Subcutaneous adipose tissue (tissue), 4 donors: Measurements from ENCODE around the gene SCGB1A1. TPM values are rescaled to one million over a fixed set of nuclear protein-coding genes. Genes with fewer than 3 reads are reported as not detected.

Experiments
- total RNA-seq, 4 donors: library from RNA; depleted of rRNA; stranded (reverse); fragments of >200 nt; gene quantifications; one replicate each; pipeline ENCODE4 v1.1.0, GENCODE V29; 2016
- TF ChIP-seq, protein P1 (sequence below): fragments of 450-650 bp; IDR thresholded peaks from one replicate; pipeline ENCODE4 v1.5.1; 2016; ENCODE audit warnings: low read depth, mild to moderate bottlenecking, control low read depth, antibody characterized with exemption, moderate library complexity

Gene SCGB1A1
- total RNA-seq, 4 donors from 2014 or later, result not detected

DNA sequence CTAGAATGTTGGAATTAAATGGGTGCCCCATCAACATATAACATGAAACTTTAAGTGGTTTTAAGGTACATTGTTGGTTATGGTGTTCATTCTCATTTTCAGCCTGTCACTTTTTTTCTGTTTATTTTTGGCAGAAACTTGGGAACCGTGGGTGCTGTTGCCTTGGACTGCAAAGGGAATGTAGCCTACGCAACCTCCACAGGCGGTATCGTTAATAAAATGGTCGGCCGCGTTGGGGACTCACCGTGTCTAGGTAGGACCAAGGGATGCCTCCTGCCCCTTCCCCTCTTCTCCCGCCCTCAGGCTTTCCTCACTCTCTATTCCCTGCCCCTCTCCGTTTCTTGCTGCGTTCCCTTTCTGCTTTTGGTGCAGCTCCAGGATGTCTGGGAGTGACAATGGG lies 29.8 kb upstream of the SCGB1A1 start:
- TF ChIP-seq, protein P1, sequence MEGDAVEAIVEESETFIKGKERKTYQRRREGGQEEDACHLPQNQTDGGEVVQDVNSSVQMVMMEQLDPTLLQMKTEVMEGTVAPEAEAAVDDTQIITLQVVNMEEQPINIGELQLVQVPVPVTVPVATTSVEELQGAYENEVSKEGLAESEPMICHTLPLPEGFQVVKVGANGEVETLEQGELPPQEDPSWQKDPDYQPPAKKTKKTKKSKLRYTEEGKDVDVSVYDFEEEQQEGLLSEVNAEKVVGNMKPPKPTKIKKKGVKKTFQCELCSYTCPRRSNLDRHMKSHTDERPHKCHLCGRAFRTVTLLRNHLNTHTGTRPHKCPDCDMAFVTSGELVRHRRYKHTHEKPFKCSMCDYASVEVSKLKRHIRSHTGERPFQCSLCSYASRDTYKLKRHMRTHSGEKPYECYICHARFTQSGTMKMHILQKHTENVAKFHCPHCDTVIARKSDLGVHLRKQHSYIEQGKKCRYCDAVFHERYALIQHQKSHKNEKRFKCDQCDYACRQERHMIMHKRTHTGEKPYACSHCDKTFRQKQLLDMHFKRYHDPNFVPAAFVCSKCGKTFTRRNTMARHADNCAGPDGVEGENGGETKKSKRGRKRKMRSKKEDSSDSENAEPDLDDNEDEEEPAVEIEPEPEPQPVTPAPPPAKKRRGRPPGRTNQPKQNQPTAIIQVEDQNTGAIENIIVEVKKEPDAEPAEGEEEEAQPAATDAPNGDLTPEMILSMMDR, result no peak

DNA sequence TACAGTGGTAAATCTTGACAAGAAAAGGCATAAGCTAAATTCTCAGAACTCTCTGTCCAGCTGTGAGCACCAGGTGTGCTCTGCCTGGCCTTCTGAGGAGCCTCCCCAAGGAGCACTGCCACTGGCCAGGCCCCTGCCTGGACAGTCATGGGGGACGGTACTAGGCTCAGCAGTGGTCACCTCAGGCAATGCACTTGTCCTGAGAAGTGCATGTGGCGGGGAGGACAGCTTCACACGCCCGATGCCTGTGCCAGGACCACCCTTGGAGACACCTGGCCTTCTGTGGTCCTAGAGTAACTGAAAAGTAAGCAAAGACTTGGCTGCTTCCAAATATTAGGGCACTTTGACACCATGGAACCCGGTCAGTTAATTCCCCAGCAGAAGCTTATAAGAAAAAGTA lies 28.6 kb upstream of the SCGB1A1 start:
- TF ChIP-seq, protein P1, result no peak

DNA sequence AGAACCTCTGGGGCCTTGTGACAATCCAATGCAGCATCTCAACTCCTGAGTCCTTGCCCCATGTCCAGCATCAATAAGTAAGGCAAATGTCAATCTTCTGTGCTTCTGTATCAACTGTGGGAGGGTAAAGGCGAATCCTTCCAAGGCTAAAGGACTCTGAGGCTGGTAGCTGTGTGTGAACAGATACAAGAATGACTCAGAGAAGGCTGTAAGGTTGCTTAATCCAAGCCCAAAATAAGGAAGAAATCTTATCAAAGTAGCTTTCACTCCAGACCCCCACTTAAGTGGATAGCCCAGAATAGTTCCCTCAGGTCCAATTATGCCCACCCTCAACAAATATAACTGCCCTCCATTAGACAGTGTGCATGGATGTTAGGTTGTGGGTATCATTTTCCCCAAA lies 28.1 kb upstream of the SCGB1A1 start:
- TF ChIP-seq, protein P1, result no peak

GRCh38 chr11:62391642-62392425 lies 27.0 kb upstream of the SCGB1A1 start:
- TF ChIP-seq, protein P1, result no peak

- TF ChIP-seq, protein P1, result no peak
These were observed 26.3 kb upstream of the SCGB1A1 start for GRCh38 chr11:62392506-62392905.

DNA sequence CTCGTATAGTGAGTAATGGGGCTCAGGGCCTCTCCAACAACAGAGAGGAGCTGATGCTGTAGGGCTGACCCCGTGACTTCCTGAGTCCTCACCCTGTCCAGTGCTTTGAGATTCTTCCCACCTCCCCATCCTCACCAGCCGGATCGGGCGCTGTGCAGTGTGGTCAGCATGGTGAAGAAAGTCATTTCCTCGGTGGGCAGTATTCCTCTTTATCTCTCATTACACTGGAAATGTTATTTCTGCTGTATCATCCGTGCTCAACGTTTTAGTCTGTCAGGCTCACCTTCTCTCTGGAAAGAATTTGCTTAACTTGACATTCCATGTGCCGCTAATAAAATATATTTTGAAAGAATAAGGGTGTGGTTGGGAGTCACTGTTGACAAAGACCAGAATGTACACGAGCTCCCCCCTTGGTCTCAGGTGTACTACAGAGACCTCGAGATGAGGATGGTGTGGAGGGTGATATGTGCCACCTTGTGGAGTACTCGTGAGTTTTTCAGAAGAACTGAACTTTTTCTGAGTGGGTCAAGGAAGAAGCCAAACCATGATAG lies 25.7 kb upstream of the SCGB1A1 start:
- TF ChIP-seq, protein P1, result no peak

GRCh38 chr11:62393735-62394134 lies 25.1 kb upstream of the SCGB1A1 start:
- TF ChIP-seq, protein P1, result no peak
